Neural progenitor cell (in vitro differentiated cells): Measurements from ENCODE around the gene OR51S1. TPM values are rescaled to one million over a fixed set of nuclear protein-coding genes. Genes with fewer than 3 reads are reported as not detected.
A peak's percentile ranks its signal among the peaks of the same experiment; 100 is the strongest.

Experiments
- DNase-seq: peaks from one replicate; pipeline ENCODE4 v3.0.0-alpha.2; 2016; ENCODE audit warnings: low spot score
- H2AFZ ChIP-seq: fragments of 200-600 bp; sonication (generic); replicated peaks from 2 replicates; pipeline ENCODE4 v1.6.1; 2016; ENCODE audit warnings: antibody characterized with exemption
- H3F3A ChIP-seq: fragments of 200-600 bp; sonication (generic); 2 replicates; pipeline ENCODE4 v1.6.1; 2016; ENCODE audit warnings: antibody characterized with exemption, low read depth
- H3K27ac ChIP-seq: fragments of 200-600 bp; sonication (generic); 2 replicates; pipeline ENCODE4 v1.5.1; 2016; ENCODE audit warnings: mild to moderate bottlenecking
- H3K27me3 ChIP-seq: fragments of 200-600 bp; sonication (generic); 2 replicates; pipeline ENCODE4 v1.6.1; 2016; ENCODE audit warnings: mild to moderate bottlenecking, moderate library complexity
- H3K36me3 ChIP-seq: fragments of 200-600 bp; sonication (generic); 2 replicates; pipeline ENCODE4 v1.5.1; 2016
- H3K4me1 ChIP-seq: fragments of 200-600 bp; sonication (generic); 2 replicates; pipeline ENCODE4 v1.6.1; 2016; ENCODE audit warnings: mixed run types
- H3K4me2 ChIP-seq: fragments of 200-600 bp; sonication (generic); 2 replicates; pipeline ENCODE4 v1.6.1; 2016
- H3K4me3 ChIP-seq: fragments of 200-600 bp; sonication (generic); 2 replicates; pipeline ENCODE4 v1.5.1; 2016
- H3K79me2 ChIP-seq: fragments of 200-600 bp; sonication (generic); 2 replicates; pipeline ENCODE4 v1.6.1; 2016; ENCODE audit warnings: low read depth
- H3K9ac ChIP-seq: fragments of 200-600 bp; sonication (generic); 2 replicates; pipeline ENCODE4 v1.6.1; 2016
- H3K9me3 ChIP-seq: fragments of 200-600 bp; sonication (generic); 2 replicates; pipeline ENCODE4 v1.5.1; 2016; ENCODE audit warnings: low read depth
- H4K20me1 ChIP-seq: fragments of 200-600 bp; sonication (generic); 2 replicates; pipeline ENCODE4 v1.6.1; 2016; ENCODE audit warnings: low read depth
- H3K27ac Mint-ChIP-seq: 3 replicates; pipeline ENCODE4 v1.8.0; 2021; ENCODE audit warnings: mixed read lengths
- H3K27me3 Mint-ChIP-seq: 2 replicates; pipeline ENCODE4 v1.8.0; 2022; ENCODE audit warnings: low read depth, mild to moderate bottlenecking, inconsistent platforms, moderate library complexity, mixed read lengths; ENCODE audit not compliant: insufficient read depth
- H3K36me3 Mint-ChIP-seq: 3 replicates; pipeline ENCODE4 v1.8.0; 2021; ENCODE audit warnings: mixed read lengths
- H3K4me1 Mint-ChIP-seq: 3 replicates; pipeline ENCODE4 v1.8.0; 2021; ENCODE audit warnings: mixed read lengths
- H3K4me3 Mint-ChIP-seq: 3 replicates; pipeline ENCODE4 v1.8.0; 2021; ENCODE audit warnings: mild to moderate bottlenecking, moderate library complexity, mixed read lengths
- H3K9me3 Mint-ChIP-seq: 3 replicates; pipeline ENCODE4 v1.8.0; 2020; ENCODE audit warnings: mixed read lengths
- EZH2 ChIP-seq: fragments of 200-600 bp; sonication (generic); IDR thresholded peaks from 2 replicates; pipeline ENCODE4 v1.6.1; 2017; ENCODE audit warnings: antibody characterized with exemption, mild to moderate bottlenecking, moderate library complexity
- EZH2phosphoT487 ChIP-seq: fragments of 200-600 bp; sonication (generic); IDR thresholded peaks from 2 replicates; pipeline ENCODE4 v1.6.1; 2017; ENCODE audit warnings: antibody characterized with exemption
- total RNA-seq: library from RNA; depleted of rRNA; stranded (reverse); fragments of >200 nt; gene quantifications from 2 replicates; pipeline ENCODE4 v1.2.3, GENCODE V29; 2015; ENCODE audit warnings: low replicate concordance
- TF ChIP-seq, protein P1 (sequence below): fragments of 200-600 bp; sonication (generic); IDR thresholded peaks from 2 replicates; pipeline ENCODE4 v1.5.1; 2017; ENCODE audit warnings: antibody characterized with exemption, mild to moderate bottlenecking

Gene OR51S1
- total RNA-seq, 1 donor from 2014 or later = not detected

- Histone ChIP-seq H3K27me3 (no peaks in the 10 kb centered on the region), H2AFZ (no peak overlapping the region), H4K20me1 (no peaks in the 10 kb centered on the region), H3K79me2 (no peaks in the 10 kb centered on the region), H3K4me3 (no peak overlapping the region), H3K9me3 (no peaks in the 10 kb centered on the region), H3K36me3 (no peaks in the 10 kb centered on the region), H3K27ac (no peak overlapping the region), H3K9ac (no peak overlapping the region), H3K4me2 (no peak overlapping the region), H3F3A (no peaks in the 10 kb centered on the region), H3K4me1 (no peaks in the 10 kb centered on the region)
- Mint-ChIP-seq H3K9me3 (no peaks in the 10 kb centered on the region), H3K4me3 (no peak overlapping the region), H3K27ac (no peak overlapping the region), H3K27me3 (no peaks in the 10 kb centered on the region), H3K36me3 (no peaks in the 10 kb centered on the region), H3K4me1 (no peaks in the 10 kb centered on the region)
- DNase-seq = peak; percentile 4
- TF ChIP-seq EZH2 = no peak
- TF ChIP-seq, protein P1, sequence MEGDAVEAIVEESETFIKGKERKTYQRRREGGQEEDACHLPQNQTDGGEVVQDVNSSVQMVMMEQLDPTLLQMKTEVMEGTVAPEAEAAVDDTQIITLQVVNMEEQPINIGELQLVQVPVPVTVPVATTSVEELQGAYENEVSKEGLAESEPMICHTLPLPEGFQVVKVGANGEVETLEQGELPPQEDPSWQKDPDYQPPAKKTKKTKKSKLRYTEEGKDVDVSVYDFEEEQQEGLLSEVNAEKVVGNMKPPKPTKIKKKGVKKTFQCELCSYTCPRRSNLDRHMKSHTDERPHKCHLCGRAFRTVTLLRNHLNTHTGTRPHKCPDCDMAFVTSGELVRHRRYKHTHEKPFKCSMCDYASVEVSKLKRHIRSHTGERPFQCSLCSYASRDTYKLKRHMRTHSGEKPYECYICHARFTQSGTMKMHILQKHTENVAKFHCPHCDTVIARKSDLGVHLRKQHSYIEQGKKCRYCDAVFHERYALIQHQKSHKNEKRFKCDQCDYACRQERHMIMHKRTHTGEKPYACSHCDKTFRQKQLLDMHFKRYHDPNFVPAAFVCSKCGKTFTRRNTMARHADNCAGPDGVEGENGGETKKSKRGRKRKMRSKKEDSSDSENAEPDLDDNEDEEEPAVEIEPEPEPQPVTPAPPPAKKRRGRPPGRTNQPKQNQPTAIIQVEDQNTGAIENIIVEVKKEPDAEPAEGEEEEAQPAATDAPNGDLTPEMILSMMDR = peak; percentile 51
These were observed 22.6 kb downstream of the OR51S1 start for GRCh38 chr11:4826425-4826824.

- Histone ChIP-seq H3K4me3 (no peak overlapping the region), H3F3A (no peaks in the 10 kb centered on the region), H3K27me3 (no peaks in the 10 kb centered on the region), H3K27ac (no peak overlapping the region), H3K4me2 (no peak overlapping the region), H3K79me2 (no peaks in the 10 kb centered on the region), H3K36me3 (no peaks in the 10 kb centered on the region), H3K4me1 (no peaks in the 10 kb centered on the region), H3K9me3 (no peaks in the 10 kb centered on the region), H3K9ac (no peak overlapping the region), H4K20me1 (no peaks in the 10 kb centered on the region), H2AFZ (no peak overlapping the region)
- no peaks in the 10 kb centered on the region for H3K27me3 Mint-ChIP-seq
- H3K9me3 Mint-ChIP-seq = no peaks in the 10 kb centered on the region
- DNase-seq = no peak
- no peak overlapping the region for H3K4me3 Mint-ChIP-seq
- H3K4me1 Mint-ChIP-seq = no peaks in the 10 kb centered on the region
- no peaks in the 10 kb centered on the region for H3K36me3 Mint-ChIP-seq
- no peak overlapping the region for H3K27ac Mint-ChIP-seq
- no peak for TF ChIP-seq EZH2phosphoT487
- no peak for TF ChIP-seq EZH2
- TF ChIP-seq, protein P1 = no peak
These were observed 23.9 kb downstream of the OR51S1 start for GRCh38 chr11:4825132-4825531.

DNA sequence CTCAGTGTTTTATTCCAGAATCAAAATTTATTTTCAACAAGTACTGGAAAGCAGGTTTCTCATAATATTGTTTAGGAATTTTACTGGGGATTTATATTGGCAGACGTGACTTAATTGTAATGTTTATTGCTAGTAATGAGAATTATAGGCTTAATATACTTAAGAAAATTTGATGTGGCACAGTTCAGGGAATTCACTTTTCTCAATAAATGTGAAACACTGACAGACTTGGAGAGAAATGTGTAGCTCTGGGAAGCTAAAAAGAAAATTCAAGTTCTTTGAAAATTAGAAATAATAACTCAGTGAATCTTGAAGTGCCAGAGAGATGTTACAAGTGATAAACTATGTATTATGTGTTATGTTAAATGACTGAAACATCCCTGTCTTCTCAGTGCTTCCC, 28.0 kb downstream of the OR51S1 start, which contains the start of gene OR51F2:
OR51F2 (plus strand) TSS at position 301 of the 400 bp plus-strand sequence. CDS start 101 bp downstream, outside the sequence.
- Mint-ChIP-seq H3K27ac (no peak within 1 kb of the TSS), H3K27me3 (no peaks in the 10 kb centered on the region), H3K36me3 (no peaks in the 10 kb centered on the region), H3K4me3 (no peak within 1 kb of the TSS), H3K4me1 (no peaks in the 10 kb centered on the region), H3K9me3 (no peaks in the 10 kb centered on the region)
- no peaks in the 10 kb centered on the region for H3K36me3 ChIP-seq
- H3K9me3 ChIP-seq = no peaks in the 10 kb centered on the region
- no peaks in the 10 kb centered on the region for H3K4me1 ChIP-seq
- H3K4me3 ChIP-seq = no peak within 1 kb of the TSS
- no peak within 1 kb of the TSS for H3K4me2 ChIP-seq
- no peaks in the 10 kb centered on the region for H3K27me3 ChIP-seq
- no peak within 1 kb of the TSS for H3K27ac ChIP-seq
- H3K79me2 ChIP-seq = no peaks in the 10 kb centered on the region
- DNase-seq = no peak
- H3K9ac ChIP-seq = no peak within 1 kb of the TSS
- no peak within 1 kb of the TSS for H2AFZ ChIP-seq
- no peaks in the 10 kb centered on the region for H3F3A ChIP-seq
- H4K20me1 ChIP-seq = no peaks in the 10 kb centered on the region
- TF ChIP-seq EZH2 (no peak), EZH2phosphoT487 (no peak)
- TF ChIP-seq, protein P1 = no peak
